HepG2 (cell line): ENCODE data around the gene DMKN. TPM values are rescaled to one million over a fixed set of nuclear protein-coding genes. Genes with fewer than 3 reads are reported as not detected.

Experiments used
- ATM ChIP-seq: fragments of 450-650 bp; IDR thresholded peaks from 2 replicates; pipeline ENCODE4 v1.7.1; 2017; ENCODE audit warnings: mild to moderate bottlenecking, borderline replicate concordance
- CAMTA2 ChIP-seq: sonication (generic); formaldehyde crosslinking; IDR thresholded peaks from 2 replicates; pipeline ENCODE4 v1.4.0; 2020; ENCODE audit warnings: mild to moderate bottlenecking, missing genetic modification reagents, borderline replicate concordance
- CENPX ChIP-seq: sonication (generic); formaldehyde crosslinking; IDR thresholded peaks from 2 replicates; pipeline ENCODE4 v1.9.0; 2021; ENCODE audit warnings: mild to moderate bottlenecking, missing genetic modification reagents, moderate library complexity
- EEA1 ChIP-seq: sonication (generic); formaldehyde crosslinking; IDR thresholded peaks from 2 replicates; pipeline ENCODE4 v1.5.1; 2020; ENCODE audit warnings: mild to moderate bottlenecking, missing genetic modification reagents, borderline replicate concordance
- IKZF4 ChIP-seq: sonication (generic); formaldehyde crosslinking; IDR thresholded peaks from 2 replicates; pipeline ENCODE4 v1.5.1; 2020; ENCODE audit warnings: borderline replicate concordance, mild to moderate bottlenecking, low read depth, missing genetic modification reagents; ENCODE audit errors: not compliant biosample characterization
- MZF1 ChIP-seq: sonication (generic); formaldehyde crosslinking; IDR thresholded peaks from 2 replicates; pipeline ENCODE4 v1.8.1; 2023; ENCODE audit warnings: mild to moderate bottlenecking, missing genetic modification reagents, borderline replicate concordance
- NONO ChIP-seq, 2 experiments: fragments of 450-650 bp in 1 of 2; sonication (generic) in 1 of 2; formaldehyde crosslinking in 1 of 2; IDR thresholded peaks in 1 of 2; conservative IDR thresholded peaks in 1 of 2; 2 replicates each; pipeline versions ENCODE4 v1.6.1 to v1.8.0; 2017 to 2022; ENCODE audit warnings: mild to moderate bottlenecking in 1 of 2, missing genetic modification reagents in 1 of 2, moderate library complexity in 1 of 2
- SP2 ChIP-seq: sonication (generic); formaldehyde crosslinking; IDR thresholded peaks from 2 replicates; pipeline ENCODE4 v1.5.1; 2020; ENCODE audit warnings: mild to moderate bottlenecking, missing genetic modification reagents
- SRSF4 ChIP-seq: fragments of 200-400 bp; formaldehyde crosslinking; IDR thresholded peaks from one replicate; pipeline ENCODE4 v1.6.1; 2018; ENCODE audit warnings: mild to moderate bottlenecking, low read depth, low read length, moderate library complexity; ENCODE audit not compliant: poor library complexity, severe bottlenecking
- ZMYM2 ChIP-seq: sonication (generic); formaldehyde crosslinking; IDR thresholded peaks from 2 replicates; pipeline ENCODE4 v1.8.0; 2022; ENCODE audit warnings: mild to moderate bottlenecking, missing genetic modification reagents
- ZNF274 ChIP-seq: sonication (generic); formaldehyde crosslinking; IDR thresholded peaks from 2 replicates; pipeline ENCODE4 v1.5.1; 2020; ENCODE audit warnings: mild to moderate bottlenecking, missing genetic modification reagents
- ZNF672 ChIP-seq: sonication (generic); formaldehyde crosslinking; IDR thresholded peaks from 2 replicates; pipeline ENCODE4 v1.8.1; 2022; ENCODE audit warnings: missing genetic modification reagents
- ZNF773 ChIP-seq: sonication (generic); formaldehyde crosslinking; IDR thresholded peaks from 2 replicates; pipeline ENCODE4 v1.4.0; 2020; ENCODE audit warnings: missing genetic modification reagents, borderline replicate concordance
- ZNF83 ChIP-seq: sonication (generic); formaldehyde crosslinking; IDR thresholded peaks from 2 replicates; pipeline ENCODE4 v1.4.0; 2020; ENCODE audit warnings: missing genetic modification reagents, mild to moderate bottlenecking, borderline replicate concordance
- polyA plus RNA-seq, 8 experiments: library from polyadenylated mRNA; depleted of rRNA in 3 of 8; stranded (reverse) in 7 of 8; unstranded in 1 of 8; fragments of >200 nt; fragmentation: Illumina TruSeq in 4 of 8; extraction: Trizol in 4 of 8; gene quantifications; 2 replicates each; pipeline versions ENCODE4 v1.2.1 to v1.2.3, GENCODE V29; 2011 to 2016; ENCODE audit warnings: low read depth in 4 of 8, missing spikeins in 1 of 8, mixed read lengths in 1 of 8; ENCODE audit not compliant: insufficient read depth in 1 of 8
- total RNA-seq, 5 experiments: library from RNA; depleted of rRNA; stranded (reverse); fragments of >200 nt; fragmentation: Illumina TruSeq; extraction: Trizol; gene quantifications; 2 replicates each; pipeline ENCODE4 v1.2.3, GENCODE V29; 2016; ENCODE audit warnings: low read depth in 1 of 5
- TF ChIP-seq, protein P1 (sequence below): sonication (generic); formaldehyde crosslinking; conservative IDR thresholded peaks from 2 replicates; pipeline ENCODE4 v1.8.0; 2022; ENCODE audit warnings: mild to moderate bottlenecking, moderate library complexity, missing genetic modification reagents
- TF ChIP-seq, protein P2 (sequence below): sonication (generic); formaldehyde crosslinking; IDR thresholded peaks from 2 replicates; pipeline ENCODE4 v1.4.0; 2020; ENCODE audit warnings: low read depth, mild to moderate bottlenecking, missing genetic modification reagents
- TF ChIP-seq, protein P3 (sequence below): sonication (generic); formaldehyde crosslinking; IDR thresholded peaks from 2 replicates; pipeline ENCODE4 v1.5.0; 2020; ENCODE audit warnings: mild to moderate bottlenecking, low read depth, missing genetic modification reagents, borderline replicate concordance
- TF ChIP-seq, protein P4 (sequence below): sonication (generic); formaldehyde crosslinking; conservative IDR thresholded peaks from 2 replicates; pipeline ENCODE4 v1.5.0; 2020; ENCODE audit warnings: missing genetic modification reagents
- TF ChIP-seq, protein P5 (sequence below): sonication (generic); formaldehyde crosslinking; IDR thresholded peaks from 2 replicates; pipeline ENCODE4 v1.8.0; 2022; ENCODE audit warnings: mild to moderate bottlenecking, missing genetic modification reagents; ENCODE audit not compliant: insufficient replicate concordance
- TF ChIP-seq, protein P6 (sequence below): sonication (generic); formaldehyde crosslinking; IDR thresholded peaks from 2 replicates; pipeline ENCODE4 v1.5.1; 2020; ENCODE audit warnings: mild to moderate bottlenecking, missing genetic modification reagents, borderline replicate concordance

The DMKN gene
- total and polyA plus RNA-seq, 2 of the 13 experiments (the other 11 are each of a cell fraction or from before 2014, with no cell fraction given): 50.8 to 57.1 TPM

DNA sequence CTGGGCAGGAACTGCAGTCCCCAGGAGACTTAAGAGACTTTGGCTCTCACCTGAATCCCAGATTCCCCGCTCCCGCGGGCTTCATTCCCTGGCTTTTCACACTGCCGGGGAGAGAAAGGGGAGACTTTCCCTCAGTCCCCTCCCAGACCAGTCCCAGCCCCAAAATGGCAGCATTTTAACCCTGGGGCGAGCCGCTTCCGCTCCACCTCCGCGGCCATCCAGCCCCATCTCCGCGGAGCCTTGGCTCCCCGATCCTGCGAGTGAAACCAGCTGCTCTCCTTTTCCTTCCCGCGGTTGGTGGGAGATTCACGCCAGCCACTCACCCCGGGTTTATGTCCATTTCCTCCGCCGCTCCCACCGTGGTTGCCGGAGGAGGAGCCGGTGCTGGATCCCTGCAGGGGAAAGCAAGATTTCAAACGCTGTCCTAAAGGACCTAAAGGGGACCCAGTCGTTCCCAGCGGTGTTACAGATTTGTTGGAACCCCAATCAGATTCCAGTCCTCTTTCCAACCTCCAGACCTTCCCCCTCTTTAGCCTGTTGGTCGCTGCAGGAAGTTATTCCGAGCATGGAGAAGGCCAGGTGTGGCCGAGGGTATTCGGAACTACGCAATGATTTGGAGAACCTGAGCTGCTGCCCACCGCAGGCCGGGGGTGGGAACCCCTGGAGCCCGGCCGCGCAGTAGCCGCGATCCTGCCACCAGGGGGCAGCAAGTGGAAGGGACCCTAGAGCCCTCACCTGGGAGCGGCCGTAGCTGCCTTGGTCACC lies 3.4 kb downstream of the DMKN start (continued):
- TF ChIP-seq, protein P1, sequence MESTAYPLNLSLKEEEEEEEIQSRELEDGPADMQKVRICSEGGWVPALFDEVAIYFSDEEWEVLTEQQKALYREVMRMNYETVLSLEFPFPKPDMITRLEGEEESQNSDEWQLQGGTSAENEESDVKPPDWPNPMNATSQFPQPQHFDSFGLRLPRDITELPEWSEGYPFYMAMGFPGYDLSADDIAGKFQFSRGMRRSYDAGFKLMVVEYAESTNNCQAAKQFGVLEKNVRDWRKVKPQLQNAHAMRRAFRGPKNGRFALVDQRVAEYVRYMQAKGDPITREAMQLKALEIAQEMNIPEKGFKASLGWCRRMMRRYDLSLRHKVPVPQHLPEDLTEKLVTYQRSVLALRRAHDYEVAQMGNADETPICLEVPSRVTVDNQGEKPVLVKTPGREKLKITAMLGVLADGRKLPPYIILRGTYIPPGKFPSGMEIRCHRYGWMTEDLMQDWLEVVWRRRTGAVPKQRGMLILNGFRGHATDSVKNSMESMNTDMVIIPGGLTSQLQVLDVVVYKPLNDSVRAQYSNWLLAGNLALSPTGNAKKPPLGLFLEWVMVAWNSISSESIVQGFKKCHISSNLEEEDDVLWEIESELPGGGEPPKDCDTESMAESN: no peak; the same call in 1 of the 2 replicates
- TF ChIP-seq ATM (no peak), ZNF672 (CRISPR knock-in tag) (no peak), NONO (IDR thresholded peaks at IDR 0.05) (no peak), NONO (CRISPR knock-in tag; conservative IDR thresholded peaks at IDR 0.05) (0 out of 2 replicates have a peak, but pooled peaks have one; percentile 36), ZMYM2 (CRISPR knock-in tag) (no peak), ZNF773 (CRISPR knock-in tag) (no peak), ZNF274 (CRISPR knock-in tag) (peak; percentile 19; the same call in 1 of the 2 replicates), IKZF4 (CRISPR knock-in tag) (no peak), MZF1 (CRISPR knock-in tag) (no peak), CAMTA2 (CRISPR knock-in tag) (0 out of 2 replicates have a peak, but pooled peaks have one; percentile 18), ZNF83 (CRISPR knock-in tag) (no peak), SRSF4 (no peak), EEA1 (CRISPR knock-in tag) (no peak), SP2 (CRISPR knock-in tag) (no peak), CENPX (no peak)
- TF ChIP-seq, protein P2, sequence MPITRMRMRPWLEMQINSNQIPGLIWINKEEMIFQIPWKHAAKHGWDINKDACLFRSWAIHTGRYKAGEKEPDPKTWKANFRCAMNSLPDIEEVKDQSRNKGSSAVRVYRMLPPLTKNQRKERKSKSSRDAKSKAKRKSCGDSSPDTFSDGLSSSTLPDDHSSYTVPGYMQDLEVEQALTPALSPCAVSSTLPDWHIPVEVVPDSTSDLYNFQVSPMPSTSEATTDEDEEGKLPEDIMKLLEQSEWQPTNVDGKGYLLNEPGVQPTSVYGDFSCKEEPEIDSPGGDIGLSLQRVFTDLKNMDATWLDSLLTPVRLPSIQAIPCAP (CRISPR knock-in tag): no peak
- TF ChIP-seq, protein P3, sequence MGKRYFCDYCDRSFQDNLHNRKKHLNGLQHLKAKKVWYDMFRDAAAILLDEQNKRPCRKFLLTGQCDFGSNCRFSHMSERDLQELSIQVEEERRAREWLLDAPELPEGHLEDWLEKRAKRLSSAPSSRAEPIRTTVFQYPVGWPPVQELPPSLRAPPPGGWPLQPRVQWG (CRISPR knock-in tag): no peak
- TF ChIP-seq, protein P4, sequence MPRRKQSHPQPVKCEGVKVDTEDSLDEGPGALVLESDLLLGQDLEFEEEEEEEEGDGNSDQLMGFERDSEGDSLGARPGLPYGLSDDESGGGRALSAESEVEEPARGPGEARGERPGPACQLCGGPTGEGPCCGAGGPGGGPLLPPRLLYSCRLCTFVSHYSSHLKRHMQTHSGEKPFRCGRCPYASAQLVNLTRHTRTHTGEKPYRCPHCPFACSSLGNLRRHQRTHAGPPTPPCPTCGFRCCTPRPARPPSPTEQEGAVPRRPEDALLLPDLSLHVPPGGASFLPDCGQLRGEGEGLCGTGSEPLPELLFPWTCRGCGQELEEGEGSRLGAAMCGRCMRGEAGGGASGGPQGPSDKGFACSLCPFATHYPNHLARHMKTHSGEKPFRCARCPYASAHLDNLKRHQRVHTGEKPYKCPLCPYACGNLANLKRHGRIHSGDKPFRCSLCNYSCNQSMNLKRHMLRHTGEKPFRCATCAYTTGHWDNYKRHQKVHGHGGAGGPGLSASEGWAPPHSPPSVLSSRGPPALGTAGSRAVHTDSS: no peak
- TF ChIP-seq, protein P5, sequence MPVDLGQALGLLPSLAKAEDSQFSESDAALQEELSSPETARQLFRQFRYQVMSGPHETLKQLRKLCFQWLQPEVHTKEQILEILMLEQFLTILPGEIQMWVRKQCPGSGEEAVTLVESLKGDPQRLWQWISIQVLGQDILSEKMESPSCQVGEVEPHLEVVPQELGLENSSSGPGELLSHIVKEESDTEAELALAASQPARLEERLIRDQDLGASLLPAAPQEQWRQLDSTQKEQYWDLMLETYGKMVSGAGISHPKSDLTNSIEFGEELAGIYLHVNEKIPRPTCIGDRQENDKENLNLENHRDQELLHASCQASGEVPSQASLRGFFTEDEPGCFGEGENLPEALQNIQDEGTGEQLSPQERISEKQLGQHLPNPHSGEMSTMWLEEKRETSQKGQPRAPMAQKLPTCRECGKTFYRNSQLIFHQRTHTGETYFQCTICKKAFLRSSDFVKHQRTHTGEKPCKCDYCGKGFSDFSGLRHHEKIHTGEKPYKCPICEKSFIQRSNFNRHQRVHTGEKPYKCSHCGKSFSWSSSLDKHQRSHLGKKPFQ (CRISPR knock-in tag): no peak
- TF ChIP-seq, protein P6, sequence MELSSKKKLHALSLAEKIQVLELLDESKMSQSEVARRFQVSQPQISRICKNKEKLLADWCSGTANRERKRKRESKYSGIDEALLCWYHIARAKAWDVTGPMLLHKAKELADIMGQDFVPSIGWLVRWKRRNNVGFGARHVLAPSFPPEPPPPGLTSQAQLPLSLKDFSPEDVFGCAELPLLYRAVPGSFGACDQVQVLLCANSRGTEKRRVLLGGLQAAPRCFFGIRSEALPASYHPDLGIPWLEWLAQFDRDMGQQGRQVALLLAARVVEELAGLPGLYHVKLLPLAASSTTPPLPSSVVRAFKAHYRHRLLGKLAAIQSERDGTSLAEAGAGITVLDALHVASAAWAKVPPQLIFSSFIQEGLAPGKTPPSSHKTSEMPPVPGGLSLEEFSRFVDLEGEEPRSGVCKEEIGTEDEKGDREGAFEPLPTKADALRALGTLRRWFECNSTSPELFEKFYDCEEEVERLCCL: no peak
